HEK293 (cell line): Measurements from ENCODE around the gene DNMT3A.

Experiments used
- CTCF ChIA-PET: fragments of 350-600 bp; formaldehyde crosslinking; extraction: SDS; loops from one replicate; lab custom pipeline; 2021; ENCODE audit warnings: antibody characterized with exemption; lab: Yijun Ruan, JAX
- POLR2A ChIA-PET: fragments of 300-600 bp; formaldehyde crosslinking; extraction: SDS; loops from one replicate; lab custom pipeline; 2020; ENCODE audit warnings: antibody characterized with exemption, inconsistent platforms; lab: Yijun Ruan, JAX
- H3K27ac ChIP-seq: fragments of 200-500 bp; sonication (Bioruptor generic); 2 replicates; pipeline ENCODE4 v1.5.1; 2014; ENCODE audit warnings: low read depth, low read length, control low read depth, inconsistent platforms; ENCODE audit errors: extremely low read depth
- H3K36me3 ChIP-seq, 2 experiments: fragments of 200-500 bp in 1 of 2; sonication (Bioruptor generic) in 1 of 2; 1 replicate in 1 of 2; 2 replicates in 1 of 2; pipeline ENCODE4 v1.5.1; 2014 to 2017; ENCODE audit warnings: inconsistent platforms in 2 of 2, low read length in 2 of 2; ENCODE audit not compliant: control insufficient read depth in 2 of 2, insufficient read depth in 1 of 2
- H3K4me1 ChIP-seq: fragments of 200-500 bp; sonication (Bioruptor generic); 2 replicates; pipeline ENCODE4 v1.5.1; 2014; ENCODE audit warnings: mild to moderate bottlenecking, low read length, inconsistent platforms; ENCODE audit not compliant: control insufficient read depth, insufficient read depth
- H3K4me3 ChIP-seq: 2 replicates; pipeline ENCODE4 v1.5.1; 2011; ENCODE audit warnings: low read depth, mild to moderate bottlenecking, control low read depth, low read length, moderate library complexity
- H3K9me3 ChIP-seq: fragments of 200-500 bp; sonication (Bioruptor generic); 2 replicates; pipeline ENCODE4 v1.5.1; 2014; ENCODE audit warnings: low read depth, low read length, inconsistent platforms; ENCODE audit not compliant: control insufficient read depth, insufficient read depth
- ZBTB48 ChIP-seq: fragments of 450-650 bp; formaldehyde crosslinking; IDR thresholded peaks from 2 replicates; pipeline ENCODE4 v1.5.1; 2016; ENCODE audit warnings: missing biosample characterization, missing genetic modification characterization
- ZBTB8A ChIP-seq: fragments of 450-650 bp; formaldehyde crosslinking; IDR thresholded peaks from 2 replicates; pipeline ENCODE4 v1.5.1; 2016; ENCODE audit warnings: missing biosample characterization, missing genetic modification characterization
- ZNF132 ChIP-seq: fragments of 450-650 bp; formaldehyde crosslinking; IDR thresholded peaks from 2 replicates; pipeline ENCODE4 v1.5.1; 2017; ENCODE audit warnings: missing biosample characterization, missing genetic modification characterization, borderline replicate concordance
- ZNF146 ChIP-seq: fragments of 450-650 bp; formaldehyde crosslinking; IDR thresholded peaks from 2 replicates; pipeline ENCODE4 v1.5.1; 2016; ENCODE audit warnings: missing biosample characterization, missing genetic modification characterization
- ZNF26 ChIP-seq: fragments of 450-650 bp; formaldehyde crosslinking; IDR thresholded peaks from 2 replicates; pipeline ENCODE4 v1.5.1; 2016; ENCODE audit warnings: missing biosample characterization, missing genetic modification characterization
- ZNF324 ChIP-seq: fragments of 450-650 bp; formaldehyde crosslinking; IDR thresholded peaks from 2 replicates; pipeline ENCODE4 v1.5.1; 2016; ENCODE audit warnings: missing biosample characterization, missing genetic modification characterization
- ZNF580 ChIP-seq: fragments of 450-650 bp; formaldehyde crosslinking; IDR thresholded peaks from 2 replicates; pipeline ENCODE4 v1.5.1; 2016; ENCODE audit warnings: missing biosample characterization, missing genetic modification characterization
- TF ChIP-seq, protein P1 (sequence below): fragments of 450-650 bp; formaldehyde crosslinking; IDR thresholded peaks from 2 replicates; pipeline ENCODE4 v1.5.1; 2016; ENCODE audit warnings: missing biosample characterization, missing genetic modification characterization
- TF ChIP-seq, protein P2 (sequence below): fragments of 450-650 bp; formaldehyde crosslinking; IDR thresholded peaks from 2 replicates; pipeline ENCODE4 v1.5.1; 2017; ENCODE audit warnings: missing biosample characterization, missing genetic modification characterization
- TF ChIP-seq, protein P3 (sequence below): fragments of 450-650 bp; formaldehyde crosslinking; IDR thresholded peaks from 2 replicates; pipeline ENCODE4 v1.5.1; 2017; ENCODE audit warnings: missing biosample characterization, missing genetic modification characterization

Gene DNMT3A

GRCh38 chr2:25303633-25304236 lies 38.0 kb downstream of the DNMT3A start:
- CTCF ChIA-PET, result interaction anchor here (0.5 to 0.6 kb wide), 2 partner anchors 33 to 58 kb away, joined by 3 to 6 read pairs; no protein-coding TSS in a partner anchor
- TF ChIP-seq, protein P1, sequence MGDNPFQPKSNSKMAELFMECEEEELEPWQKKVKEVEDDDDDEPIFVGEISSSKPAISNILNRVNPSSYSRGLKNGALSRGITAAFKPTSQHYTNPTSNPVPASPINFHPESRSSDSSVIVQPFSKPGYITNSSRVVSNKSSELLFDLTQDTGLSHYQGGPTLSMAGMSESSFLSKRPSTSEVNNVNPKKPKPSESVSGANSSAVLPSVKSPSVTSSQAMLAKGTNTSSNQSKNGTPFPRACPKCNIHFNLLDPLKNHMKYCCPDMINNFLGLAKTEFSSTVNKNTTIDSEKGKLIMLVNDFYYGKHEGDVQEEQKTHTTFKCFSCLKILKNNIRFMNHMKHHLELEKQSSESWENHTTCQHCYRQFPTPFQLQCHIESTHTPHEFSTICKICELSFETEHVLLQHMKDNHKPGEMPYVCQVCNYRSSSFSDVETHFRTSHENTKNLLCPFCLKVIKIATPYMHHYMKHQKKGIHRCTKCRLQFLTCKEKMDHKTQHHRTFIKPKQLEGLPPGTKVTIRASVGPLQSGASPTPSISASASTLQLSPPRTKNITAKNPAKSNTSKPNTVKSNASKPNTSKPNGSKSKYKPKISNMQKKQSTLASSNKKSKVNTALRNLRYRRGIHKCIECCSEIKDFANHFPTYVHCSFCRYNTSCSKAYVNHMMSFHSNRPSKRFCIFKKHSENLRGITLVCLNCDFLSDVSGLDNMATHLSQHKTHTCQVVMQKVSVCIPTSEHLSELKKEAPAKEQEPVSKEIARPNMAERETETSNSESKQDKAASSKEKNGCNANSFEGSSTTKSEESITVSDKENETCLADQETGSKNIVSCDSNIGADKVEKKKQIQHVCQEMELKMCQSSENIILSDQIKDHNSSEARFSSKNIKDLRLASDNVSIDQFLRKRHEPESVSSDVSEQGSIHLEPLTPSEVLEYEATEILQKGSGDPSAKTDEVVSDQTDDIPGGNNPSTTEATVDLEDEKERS (tag by site-specific recombination), result no peak
- TF ChIP-seq, protein P2, sequence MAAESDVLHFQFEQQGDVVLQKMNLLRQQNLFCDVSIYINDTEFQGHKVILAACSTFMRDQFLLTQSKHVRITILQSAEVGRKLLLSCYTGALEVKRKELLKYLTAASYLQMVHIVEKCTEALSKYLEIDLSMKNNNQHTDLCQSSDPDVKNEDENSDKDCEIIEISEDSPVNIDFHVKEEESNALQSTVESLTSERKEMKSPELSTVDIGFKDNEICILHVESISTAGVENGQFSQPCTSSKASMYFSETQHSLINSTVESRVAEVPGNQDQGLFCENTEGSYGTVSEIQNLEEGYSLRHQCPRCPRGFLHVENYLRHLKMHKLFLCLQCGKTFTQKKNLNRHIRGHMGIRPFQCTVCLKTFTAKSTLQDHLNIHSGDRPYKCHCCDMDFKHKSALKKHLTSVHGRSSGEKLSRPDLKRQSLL, result no peak
- TF ChIP-seq ZNF26 (tag by site-specific recombination) (no peak), ZNF146 (tag by site-specific recombination) (no peak)
- TF ChIP-seq, protein P3, sequence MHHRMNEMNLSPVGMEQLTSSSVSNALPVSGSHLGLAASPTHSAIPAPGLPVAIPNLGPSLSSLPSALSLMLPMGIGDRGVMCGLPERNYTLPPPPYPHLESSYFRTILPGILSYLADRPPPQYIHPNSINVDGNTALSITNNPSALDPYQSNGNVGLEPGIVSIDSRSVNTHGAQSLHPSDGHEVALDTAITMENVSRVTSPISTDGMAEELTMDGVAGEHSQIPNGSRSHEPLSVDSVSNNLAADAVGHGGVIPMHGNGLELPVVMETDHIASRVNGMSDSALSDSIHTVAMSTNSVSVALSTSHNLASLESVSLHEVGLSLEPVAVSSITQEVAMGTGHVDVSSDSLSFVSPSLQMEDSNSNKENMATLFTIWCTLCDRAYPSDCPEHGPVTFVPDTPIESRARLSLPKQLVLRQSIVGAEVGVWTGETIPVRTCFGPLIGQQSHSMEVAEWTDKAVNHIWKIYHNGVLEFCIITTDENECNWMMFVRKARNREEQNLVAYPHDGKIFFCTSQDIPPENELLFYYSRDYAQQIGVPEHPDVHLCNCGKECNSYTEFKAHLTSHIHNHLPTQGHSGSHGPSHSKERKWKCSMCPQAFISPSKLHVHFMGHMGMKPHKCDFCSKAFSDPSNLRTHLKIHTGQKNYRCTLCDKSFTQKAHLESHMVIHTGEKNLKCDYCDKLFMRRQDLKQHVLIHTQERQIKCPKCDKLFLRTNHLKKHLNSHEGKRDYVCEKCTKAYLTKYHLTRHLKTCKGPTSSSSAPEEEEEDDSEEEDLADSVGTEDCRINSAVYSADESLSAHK (tag by site-specific recombination), result no peak
- H3K9me3 ChIP-seq, result no peaks in the 10 kb centered on the region
- H3K4me3 ChIP-seq, result no peak overlapping the region
- POLR2A ChIA-PET, result no interaction called here
- peaks cover 0 to 54% of the 10 kb centered on the region in 2 experiments; a peak in 2 of 3 replicates for H3K36me3 ChIP-seq
- H3K4me1 ChIP-seq, result no peaks in the 10 kb centered on the region
- H3K27ac ChIP-seq, result no peak overlapping the region

DNA sequence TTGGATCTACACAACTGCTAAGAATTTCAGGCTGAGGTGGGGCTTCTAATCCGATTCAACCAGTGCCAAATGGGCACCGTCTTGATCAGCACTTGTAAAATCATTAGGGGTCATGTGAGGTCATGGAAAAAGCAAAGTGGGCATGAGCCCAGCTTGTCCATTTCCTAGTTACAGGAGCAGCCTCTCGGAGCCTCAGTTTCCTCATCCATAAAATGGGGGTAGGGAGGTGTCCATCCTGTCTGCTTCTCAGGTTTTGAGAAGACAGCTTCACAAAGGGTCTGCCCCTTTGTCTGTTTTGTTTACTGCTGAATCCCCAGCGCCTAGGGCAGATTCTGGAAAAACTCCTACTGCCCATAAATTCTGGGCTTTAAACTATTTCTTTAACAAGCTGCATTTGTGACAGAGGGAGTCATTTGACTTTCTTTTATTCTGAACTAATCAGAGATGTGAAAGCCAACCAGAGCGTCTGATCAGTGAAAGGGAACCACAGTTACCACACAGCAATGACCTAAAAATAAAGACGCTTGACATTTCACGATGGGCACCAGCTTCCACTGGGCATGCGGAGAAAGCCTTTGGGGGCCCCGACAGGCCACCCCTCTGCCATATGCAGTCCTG lies 38.9 kb downstream of the DNMT3A start:
- H3K27ac ChIP-seq, result no peak overlapping the region
- TF ChIP-seq ZNF324 (tag by site-specific recombination) (no peak), ZBTB8A (0 out of 2 replicates have a peak, but pooled peaks have one; percentile 2), ZNF132 (no peak), ZBTB48 (no peak), ZNF580 (tag by site-specific recombination) (no peak)
- no peaks in the 10 kb centered on the region for H3K9me3 ChIP-seq
- no peaks in the 10 kb centered on the region for H3K4me1 ChIP-seq
- CTCF ChIA-PET, result interaction anchor here (1.0 kb wide), 1 partner anchor 59 kb away, joined by 3 read pairs; no protein-coding TSS in a partner anchor
- peaks cover 0 to 45% of the 10 kb centered on the region in 2 experiments; a peak in 2 of 3 replicates for H3K36me3 ChIP-seq
- H3K4me3 ChIP-seq, result no peak overlapping the region
- POLR2A ChIA-PET, result no interaction called here
